Stimulated activated naive B cell treated with anti-CD40 and anti-IgM and Interleukin-4, amounts not matched to agents 10 μg/mL and 1 μg/mL and 100 μg/mL, for 72 hours (primary cell): ENCODE measurements around the gene HPN.
"Not testable (repeated sequence)": the region's sequence is repeated elsewhere in the genome, so short reads cannot be mapped to it uniquely, and the experiment has no call there.

Source experiments
- ATAC-seq, 2 donors: fragments of 150-1000 bp; cut with Tn5 transposase; replicated peaks; 2 replicates each; pipeline ENCODE4 v1.10.0; 2021; ENCODE audit warnings: moderate library complexity in 1 of 2
- DNase-seq: peaks from one replicate; pipeline ENCODE4 v3.0.0; 2021
- H3K27ac Mint-ChIP-seq: one replicate; pipeline ENCODE4 v1.8.0; 2022; ENCODE audit warnings: mild to moderate bottlenecking, mixed read lengths
- H3K27me3 Mint-ChIP-seq, 2 donors: one replicate each; pipeline ENCODE4 v1.8.0; 2022; ENCODE audit warnings: mixed read lengths in 2 of 2
- H3K36me3 Mint-ChIP-seq, 2 donors: one replicate each; pipeline ENCODE4 v1.8.0; 2022; ENCODE audit warnings: mixed read lengths in 2 of 2, mild to moderate bottlenecking in 1 of 2
- H3K4me1 Mint-ChIP-seq, 2 donors: one replicate each; pipeline ENCODE4 v1.8.0; 2022; ENCODE audit warnings: mixed read lengths in 2 of 2, mild to moderate bottlenecking in 1 of 2
- H3K4me3 Mint-ChIP-seq, 2 donors: one replicate each; pipeline ENCODE4 v1.8.0; 2022; ENCODE audit warnings: mild to moderate bottlenecking in 2 of 2, mixed read lengths in 2 of 2, moderate library complexity in 1 of 2
- H3K9me3 Mint-ChIP-seq, 2 donors: one replicate each; pipeline ENCODE4 v1.8.0; 2022; ENCODE audit warnings: mixed read lengths in 2 of 2, mild to moderate bottlenecking in 1 of 2

HPN gene

DNA sequence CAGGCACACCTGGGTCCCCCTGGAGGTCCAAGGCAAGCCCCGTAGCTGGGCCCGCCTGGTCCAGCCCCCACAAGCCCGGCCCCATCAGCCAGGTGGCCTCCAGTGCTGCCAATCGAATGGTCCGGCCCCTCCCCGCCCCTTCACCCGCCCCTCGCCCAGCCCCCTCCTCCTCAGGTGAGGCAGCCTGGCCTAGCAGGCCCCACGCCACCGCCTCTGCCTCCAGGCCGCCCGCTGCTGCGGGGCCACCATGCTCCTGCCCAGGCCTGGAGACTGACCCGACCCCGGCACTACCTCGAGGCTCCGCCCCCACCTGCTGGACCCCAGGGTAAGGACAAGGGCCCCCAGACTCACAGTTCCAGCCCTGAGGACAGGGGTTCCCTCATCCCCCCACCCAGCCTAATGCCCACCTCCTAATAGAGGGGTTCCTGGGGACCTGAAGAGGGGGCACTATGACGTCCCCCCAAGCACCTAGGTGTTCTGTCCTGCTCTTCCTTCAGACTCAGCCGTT, at the start of gene HPN:
Gene HPN (plus strand): TSS at position 174 of the 508 bp plus-strand sequence. CDS start 786 bp downstream, outside the sequence.
- H3K27ac Mint-ChIP-seq = peak within 1 kb of the TSS; percentile 59
- peaks cover 45 to 61% of the 10 kb centered on the region in 2 donors for H3K4me1 Mint-ChIP-seq
- H3K4me3 Mint-ChIP-seq = peak within 1 kb of the TSS; percentile 77 to 85
- DNase-seq (no peak), ATAC-seq (no peak)
- no peaks in the 10 kb centered on the region for H3K36me3 Mint-ChIP-seq
- no peaks in the 10 kb centered on the region for H3K9me3 Mint-ChIP-seq
- H3K27me3 Mint-ChIP-seq = peaks cover 25 to 35% of the 10 kb centered on the region in 2 donors

GRCh38 chr19:34992582-34992981, 48.9 kb upstream of the HPN start:
- not testable (repeated sequence) for H3K4me3 Mint-ChIP-seq

GRCh38 chr19:34994286-34994642, 47.3 kb upstream of the HPN start:
- no peak for DNase-seq
- H3K9me3 Mint-ChIP-seq = no peaks in the 10 kb centered on the region
- H3K36me3 Mint-ChIP-seq = peaks cover 5 to 6% of the 10 kb centered on the region in 2 donors
- no peak for ATAC-seq
- peaks cover 34 to 58% of the 10 kb centered on the region in 2 donors for H3K4me1 Mint-ChIP-seq
- H3K27me3 Mint-ChIP-seq = peaks cover 0 to 4% of the 10 kb centered on the region in 2 donors
- no peak overlapping the region for H3K27ac Mint-ChIP-seq
- H3K4me3 Mint-ChIP-seq = no peak overlapping the region

More at GRCh38 chr19:34992582-34992981, 48.9 kb upstream of the HPN start:
- H3K27ac Mint-ChIP-seq, DNase-seq, H3K27me3 Mint-ChIP-seq, H3K9me3 Mint-ChIP-seq, H3K36me3 Mint-ChIP-seq, ATAC-seq: not testable (repeated sequence)
- peaks cover 32 to 54% of the 10 kb centered on the region in 2 donors for H3K4me1 Mint-ChIP-seq

- H3K4me1 Mint-ChIP-seq = peaks cover 30 to 57% of the 10 kb centered on the region in 2 donors
- H3K9me3 Mint-ChIP-seq = no peaks in the 10 kb centered on the region
- H3K27ac Mint-ChIP-seq = no peak overlapping the region
- H3K4me3 Mint-ChIP-seq = no peak overlapping the region
- H3K36me3 Mint-ChIP-seq = peaks cover 5 to 6% of the 10 kb centered on the region in 2 donors
- H3K27me3 Mint-ChIP-seq = peaks cover 0 to 4% of the 10 kb centered on the region in 2 donors
- DNase-seq (no peak), ATAC-seq (no peak)
These were observed 46.6 kb upstream of the HPN start for GRCh38 chr19:34994643-34995541.

- H3K27ac Mint-ChIP-seq = peak overlapping the region; percentile 20
- H3K4me1 Mint-ChIP-seq = peaks cover 26 to 51% of the 10 kb centered on the region in 2 donors
These were observed 46.0 kb upstream of the HPN start for GRCh38 chr19:34995551-34995950.

GRCh38 chr19:34997071-34997617, 44.4 kb upstream of the HPN start:
- peaks cover 33 to 53% of the 10 kb centered on the region in 2 donors for H3K4me1 Mint-ChIP-seq
- H3K27me3 Mint-ChIP-seq = peaks cover 0 to 4% of the 10 kb centered on the region in 2 donors
- H3K27ac Mint-ChIP-seq = peak overlapping the region; percentile 85
- no peaks in the 10 kb centered on the region for H3K9me3 Mint-ChIP-seq
- peak overlapping the region in 1 of 2 donors; percentile 33 for H3K4me3 Mint-ChIP-seq
- DNase-seq (no peak), ATAC-seq (no peak)
- H3K36me3 Mint-ChIP-seq = peaks cover 10 to 19% of the 10 kb centered on the region in 2 donors

More at GRCh38 chr19:34995551-34995950, 46.0 kb upstream of the HPN start:
- ATAC-seq (no peak), DNase-seq (no peak)
- no peaks in the 10 kb centered on the region for H3K9me3 Mint-ChIP-seq
- H3K36me3 Mint-ChIP-seq = peaks cover 5 to 6% of the 10 kb centered on the region in 2 donors
- no peak overlapping the region for H3K4me3 Mint-ChIP-seq
- peaks cover 0 to 4% of the 10 kb centered on the region in 2 donors for H3K27me3 Mint-ChIP-seq

GRCh38 chr19:34998224-34998623, 43.3 kb upstream of the HPN start:
- Mint-ChIP-seq H3K4me1 (peaks cover 42 to 59% of the 10 kb centered on the region in 2 donors), H3K27ac (peak overlapping the region; percentile 85), H3K36me3 (peaks cover 20 to 29% of the 10 kb centered on the region in 2 donors), H3K4me3 (peak overlapping the region; percentile 83 to 96)
- not testable (repeated sequence) for H3K27me3 Mint-ChIP-seq, ATAC-seq, DNase-seq, H3K9me3 Mint-ChIP-seq

DNA sequence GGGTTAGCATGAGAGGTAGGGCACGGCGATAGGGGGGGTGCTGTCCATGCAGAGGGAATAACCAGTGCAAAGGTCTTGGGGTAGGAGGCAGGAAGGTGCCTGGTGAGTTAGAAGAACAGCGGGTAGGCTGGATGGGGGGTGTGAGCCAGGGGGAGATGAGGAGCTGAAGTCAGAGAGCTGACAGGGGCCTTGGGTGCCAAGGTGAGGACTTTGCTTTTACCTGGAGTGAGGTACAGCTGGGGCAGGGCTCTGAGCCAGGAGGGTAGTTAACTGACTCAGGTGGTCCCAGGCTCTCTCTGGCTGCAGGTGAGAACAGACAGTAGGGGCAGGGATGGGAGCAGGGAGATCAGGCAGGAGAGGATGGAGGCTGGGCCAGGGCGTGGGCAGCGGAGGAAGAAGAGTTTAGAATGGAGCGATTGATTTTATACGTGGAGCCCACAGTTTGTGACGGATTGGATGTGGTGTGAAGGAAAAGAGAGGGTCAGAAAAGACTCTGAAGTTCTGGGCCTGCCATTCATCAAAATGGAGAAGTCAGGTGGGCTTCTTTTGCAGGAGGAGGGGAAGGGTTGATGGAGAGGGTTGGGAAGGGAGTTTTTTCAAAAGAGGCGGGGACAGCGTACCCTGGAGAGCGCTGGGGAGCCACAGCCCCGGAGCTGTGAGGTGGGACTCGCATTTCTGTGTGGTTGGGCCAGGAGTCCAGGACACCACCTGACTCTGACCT, 42.6 kb upstream of the HPN start:
- peak overlapping the region; percentile 94 for H3K27ac Mint-ChIP-seq
- H3K36me3 Mint-ChIP-seq = peaks cover 18 to 35% of the 10 kb centered on the region in 2 donors
- peaks cover 47 to 63% of the 10 kb centered on the region in 2 donors for H3K4me1 Mint-ChIP-seq
- peak overlapping the region; percentile 83 to 96 for H3K4me3 Mint-ChIP-seq
- H3K27me3 Mint-ChIP-seq = peaks cover 0 to 1% of the 10 kb centered on the region in 2 donors
- peak; percentile 37 to 44 for ATAC-seq
- DNase-seq = no peak
- H3K9me3 Mint-ChIP-seq = no peaks in the 10 kb centered on the region

DNA sequence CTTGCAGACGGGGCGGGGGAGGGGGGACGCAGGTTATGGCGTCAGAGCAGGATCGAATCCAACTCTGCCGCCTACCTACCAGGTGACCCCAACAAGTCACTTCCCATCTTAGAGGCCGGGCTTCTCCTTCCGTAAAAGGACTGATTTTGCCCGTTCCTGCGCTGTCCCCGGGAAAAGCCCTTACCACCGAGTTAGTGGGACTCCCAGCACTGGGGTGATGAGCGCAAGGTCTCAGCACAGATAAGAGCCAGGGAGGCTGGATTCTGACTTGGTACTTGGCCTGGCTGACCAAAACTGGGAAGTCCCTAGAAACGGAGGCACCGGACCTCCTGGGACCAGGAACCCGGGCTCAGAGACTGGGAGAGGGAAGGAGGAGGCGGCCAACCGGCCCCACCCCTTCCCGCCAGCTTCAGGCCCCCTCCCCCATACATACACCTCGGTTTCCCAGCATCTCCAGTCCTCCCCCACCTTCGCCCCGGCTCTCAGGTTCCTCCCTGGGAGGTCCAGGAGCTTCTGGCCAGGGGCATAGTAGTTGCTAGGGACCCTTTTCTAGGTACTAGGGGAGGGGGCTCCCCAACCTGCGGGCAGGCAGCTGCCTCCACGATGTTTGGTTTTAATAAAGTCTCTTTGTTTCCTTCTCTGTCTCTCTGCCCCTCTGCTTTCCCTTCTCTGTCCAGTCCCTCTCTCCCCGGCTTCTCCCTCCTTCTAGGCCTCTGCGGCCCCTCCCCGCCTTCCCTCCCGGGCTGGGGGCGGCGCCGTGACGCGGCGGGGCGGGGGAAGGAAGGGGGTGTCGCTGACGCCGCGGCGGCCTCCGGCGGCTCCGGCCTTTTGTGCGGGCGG, 41.8 kb upstream of the HPN start, which contains the start of gene GRAMD1A:
Gene GRAMD1A (plus strand): TSS at position 826 of the 840 bp plus-strand sequence. CDS start 156 bp downstream, outside the sequence.
- H3K36me3 Mint-ChIP-seq = peaks cover 16 to 40% of the 10 kb centered on the region in 2 donors
- no peaks in the 10 kb centered on the region for H3K27me3 Mint-ChIP-seq
- peaks cover 48 to 66% of the 10 kb centered on the region in 2 donors for H3K4me1 Mint-ChIP-seq
- peak within 1 kb of the TSS; percentile 83 to 96 for H3K4me3 Mint-ChIP-seq
- peak; percentile 75 for DNase-seq
- H3K27ac Mint-ChIP-seq = peak within 1 kb of the TSS; percentile 95
- no peaks in the 10 kb centered on the region for H3K9me3 Mint-ChIP-seq
- ATAC-seq = peak; percentile 64 to 74

- no peak for DNase-seq
- H3K27ac Mint-ChIP-seq = no peak overlapping the region
- no peaks in the 10 kb centered on the region for H3K9me3 Mint-ChIP-seq
- H3K36me3 Mint-ChIP-seq = peaks cover 18 to 42% of the 10 kb centered on the region in 2 donors
- H3K27me3 Mint-ChIP-seq = no peaks in the 10 kb centered on the region
- peaks cover 49 to 70% of the 10 kb centered on the region in 2 donors for H3K4me1 Mint-ChIP-seq
- ATAC-seq = no peak
- H3K4me3 Mint-ChIP-seq = peak overlapping the region; percentile 83 to 96
These were observed 41.2 kb upstream of the HPN start for GRCh38 chr19:35000338-35000646.

DNA sequence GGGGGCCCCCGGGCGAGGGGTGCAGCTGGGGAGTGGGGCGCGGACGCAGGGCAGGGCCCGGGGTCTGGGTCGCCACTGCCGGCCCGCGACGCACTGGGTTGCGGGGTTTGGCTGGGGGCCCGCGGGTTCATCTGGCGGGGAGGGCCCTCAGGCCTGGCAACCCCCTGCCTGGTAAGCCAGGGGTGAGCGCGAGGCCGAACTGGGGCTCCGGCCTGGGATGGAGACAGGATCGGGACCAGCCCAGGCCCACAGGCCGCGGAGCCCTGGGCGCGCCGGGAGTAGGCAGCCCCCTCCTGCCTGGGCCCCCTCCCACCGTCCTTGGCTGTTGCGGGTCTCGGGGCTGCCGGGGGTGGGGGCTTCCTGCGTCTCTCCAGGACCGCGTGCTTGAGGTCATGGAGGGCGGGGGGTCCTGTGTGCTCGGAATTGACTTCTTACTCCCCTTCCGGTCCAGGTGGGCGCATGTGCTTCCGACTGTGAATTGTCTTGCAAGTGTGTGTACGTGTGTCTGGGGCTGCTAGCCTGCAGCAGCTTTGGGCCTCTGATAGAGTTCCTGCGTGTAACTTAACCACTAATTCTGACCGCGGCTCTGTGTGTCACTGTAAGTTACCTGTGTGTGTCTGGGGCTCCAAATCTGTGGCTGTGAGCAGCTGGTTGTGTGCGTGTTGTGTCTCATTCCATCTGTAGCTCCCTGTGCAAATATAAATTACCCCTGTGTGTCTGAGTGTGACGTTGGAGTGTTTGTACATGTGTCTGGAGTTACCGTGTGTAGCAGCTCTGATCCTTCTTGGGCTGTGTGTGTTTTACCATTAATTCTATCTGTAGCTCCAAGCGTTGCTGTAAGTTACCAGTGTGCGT, 40.6 kb upstream of the HPN start:
- H3K9me3 Mint-ChIP-seq = no peaks in the 10 kb centered on the region

GRCh38 chr19:35002037-35002535, 39.4 kb upstream of the HPN start:
- Mint-ChIP-seq H3K4me1 (peaks cover 57 to 68% of the 10 kb centered on the region in 2 donors), H3K27me3 (no peaks in the 10 kb centered on the region), H3K27ac (peak overlapping the region; percentile 95), H3K9me3 (no peaks in the 10 kb centered on the region), H3K36me3 (peaks cover 24 to 55% of the 10 kb centered on the region in 2 donors), H3K4me3 (peak overlapping the region; percentile 83 to 96)
- no peak for ATAC-seq
- DNase-seq = no peak

More for the DNA sequence above, 40.6 kb upstream of the HPN start:
- ATAC-seq (peak; percentile 22 to 31), DNase-seq (peak; percentile 45)
- H3K36me3 Mint-ChIP-seq = peaks cover 19 to 48% of the 10 kb centered on the region in 2 donors
- H3K27me3 Mint-ChIP-seq = no peaks in the 10 kb centered on the region
- peak overlapping the region; percentile 95 for H3K27ac Mint-ChIP-seq
- peaks cover 52 to 67% of the 10 kb centered on the region in 2 donors for H3K4me1 Mint-ChIP-seq
- H3K4me3 Mint-ChIP-seq = peak overlapping the region; percentile 83 to 96
